LNCAP (cell line): ENCODE measurements around the gene RERE.

ENCODE experiments used
- TF ChIP-seq, protein P1 (sequence below): fragments of 450-650 bp; IDR thresholded peaks from 2 replicates; pipeline ENCODE4 v1.5.1; 2017; ENCODE audit warnings: mild to moderate bottlenecking

The RERE gene

DNA sequence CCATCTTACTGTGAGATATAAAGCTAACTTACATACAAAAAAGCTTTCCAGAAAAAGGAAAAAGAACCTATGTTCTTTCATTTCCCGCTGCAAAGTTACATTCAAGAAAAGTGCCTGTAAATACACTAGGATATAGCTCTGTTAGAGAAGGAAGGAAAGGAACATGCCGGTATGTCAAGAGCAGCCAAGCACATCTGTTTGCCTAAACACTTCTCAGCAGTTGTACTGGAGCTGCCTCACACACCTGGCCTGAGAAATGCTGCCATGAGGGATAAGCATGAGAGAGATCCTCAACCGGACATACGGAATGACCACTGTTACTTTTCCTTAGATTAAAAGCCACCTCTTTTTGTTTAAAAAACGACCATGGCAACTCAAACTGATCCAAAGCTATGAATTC, 189.7 kb downstream of the RERE start:
- TF ChIP-seq, protein P1, sequence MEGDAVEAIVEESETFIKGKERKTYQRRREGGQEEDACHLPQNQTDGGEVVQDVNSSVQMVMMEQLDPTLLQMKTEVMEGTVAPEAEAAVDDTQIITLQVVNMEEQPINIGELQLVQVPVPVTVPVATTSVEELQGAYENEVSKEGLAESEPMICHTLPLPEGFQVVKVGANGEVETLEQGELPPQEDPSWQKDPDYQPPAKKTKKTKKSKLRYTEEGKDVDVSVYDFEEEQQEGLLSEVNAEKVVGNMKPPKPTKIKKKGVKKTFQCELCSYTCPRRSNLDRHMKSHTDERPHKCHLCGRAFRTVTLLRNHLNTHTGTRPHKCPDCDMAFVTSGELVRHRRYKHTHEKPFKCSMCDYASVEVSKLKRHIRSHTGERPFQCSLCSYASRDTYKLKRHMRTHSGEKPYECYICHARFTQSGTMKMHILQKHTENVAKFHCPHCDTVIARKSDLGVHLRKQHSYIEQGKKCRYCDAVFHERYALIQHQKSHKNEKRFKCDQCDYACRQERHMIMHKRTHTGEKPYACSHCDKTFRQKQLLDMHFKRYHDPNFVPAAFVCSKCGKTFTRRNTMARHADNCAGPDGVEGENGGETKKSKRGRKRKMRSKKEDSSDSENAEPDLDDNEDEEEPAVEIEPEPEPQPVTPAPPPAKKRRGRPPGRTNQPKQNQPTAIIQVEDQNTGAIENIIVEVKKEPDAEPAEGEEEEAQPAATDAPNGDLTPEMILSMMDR = no peak

DNA sequence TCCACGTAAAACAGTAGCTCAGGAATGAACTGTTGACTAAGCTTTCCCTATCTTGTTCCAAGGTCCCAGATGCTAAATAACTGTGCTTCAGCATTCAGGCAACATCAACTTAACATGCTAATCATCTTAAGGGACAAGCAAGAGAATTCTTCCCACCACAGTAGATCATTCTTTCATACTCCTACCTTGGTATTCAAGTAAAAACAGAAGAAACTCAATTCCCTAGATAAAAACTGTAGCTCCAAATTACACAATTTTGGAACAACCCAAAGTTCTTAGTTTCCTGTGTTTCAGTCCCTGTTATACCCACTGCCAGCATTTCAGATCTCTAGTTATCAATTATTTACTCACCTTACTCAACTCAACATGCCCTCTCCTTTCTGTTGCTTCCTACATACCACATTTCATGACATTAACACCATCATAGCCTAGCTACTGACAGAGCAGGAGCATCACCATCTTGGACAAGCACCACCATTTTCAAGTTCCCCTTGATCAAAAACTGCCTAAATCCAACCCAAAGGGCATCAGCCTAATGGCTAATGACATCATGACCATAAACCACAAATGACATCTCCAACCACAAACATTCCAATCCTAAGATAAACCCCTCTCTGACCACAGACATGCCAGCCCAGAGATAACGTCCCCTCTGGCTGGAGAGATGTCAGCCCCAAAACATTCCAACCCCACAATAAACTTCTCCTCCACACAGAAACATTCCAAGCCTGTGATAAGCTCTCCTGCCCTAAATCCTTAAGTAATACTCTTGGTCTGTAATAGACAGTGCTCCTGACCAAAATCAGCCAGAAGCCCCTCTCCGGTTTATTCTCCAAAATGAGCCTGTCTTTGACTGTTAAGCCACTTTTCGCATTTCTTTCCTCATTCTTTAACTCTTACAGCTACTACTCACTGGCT, 191.2 kb downstream of the RERE start:
- TF ChIP-seq, protein P1 = no peak

DNA sequence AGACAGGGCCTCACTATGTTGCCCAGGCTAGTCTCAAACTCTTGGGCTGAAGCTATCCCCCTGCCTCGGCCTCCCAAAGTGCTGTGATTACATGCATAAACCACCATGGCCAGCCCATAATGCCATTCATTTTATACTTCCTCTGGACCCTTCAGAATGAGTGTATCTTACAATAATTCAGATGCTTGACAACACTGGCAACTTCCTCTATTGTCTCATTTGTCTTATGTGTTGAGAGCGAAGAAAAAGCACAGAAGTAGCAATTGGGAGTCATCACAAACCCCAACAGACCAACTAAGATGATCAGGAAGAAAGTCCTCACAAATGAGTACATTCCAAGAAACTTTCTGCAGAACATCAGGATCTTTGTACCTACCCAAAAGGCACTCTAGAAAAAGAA, 191.9 kb downstream of the RERE start:
- TF ChIP-seq, protein P1 = no peak

DNA sequence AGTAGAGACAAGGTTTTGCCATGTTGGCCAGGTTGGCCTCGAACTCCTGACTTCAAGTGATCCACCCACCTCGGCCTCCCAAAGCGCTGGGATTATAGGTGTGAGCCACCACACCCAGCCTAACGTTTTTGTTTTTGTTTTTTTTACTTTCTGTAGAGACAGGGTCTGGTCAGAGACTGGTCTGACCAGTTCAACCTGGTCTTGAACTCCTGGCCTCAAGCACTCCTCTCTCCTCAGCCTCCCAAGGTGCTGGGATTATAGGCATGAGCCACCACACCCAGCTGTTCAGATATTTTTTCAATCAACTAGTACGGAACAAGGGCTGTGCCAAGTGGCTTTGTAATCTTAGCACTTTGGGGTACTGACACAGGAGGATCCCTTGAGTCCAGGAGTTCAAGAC, 209.5 kb downstream of the RERE start:
- TF ChIP-seq, protein P1 = no peak

DNA sequence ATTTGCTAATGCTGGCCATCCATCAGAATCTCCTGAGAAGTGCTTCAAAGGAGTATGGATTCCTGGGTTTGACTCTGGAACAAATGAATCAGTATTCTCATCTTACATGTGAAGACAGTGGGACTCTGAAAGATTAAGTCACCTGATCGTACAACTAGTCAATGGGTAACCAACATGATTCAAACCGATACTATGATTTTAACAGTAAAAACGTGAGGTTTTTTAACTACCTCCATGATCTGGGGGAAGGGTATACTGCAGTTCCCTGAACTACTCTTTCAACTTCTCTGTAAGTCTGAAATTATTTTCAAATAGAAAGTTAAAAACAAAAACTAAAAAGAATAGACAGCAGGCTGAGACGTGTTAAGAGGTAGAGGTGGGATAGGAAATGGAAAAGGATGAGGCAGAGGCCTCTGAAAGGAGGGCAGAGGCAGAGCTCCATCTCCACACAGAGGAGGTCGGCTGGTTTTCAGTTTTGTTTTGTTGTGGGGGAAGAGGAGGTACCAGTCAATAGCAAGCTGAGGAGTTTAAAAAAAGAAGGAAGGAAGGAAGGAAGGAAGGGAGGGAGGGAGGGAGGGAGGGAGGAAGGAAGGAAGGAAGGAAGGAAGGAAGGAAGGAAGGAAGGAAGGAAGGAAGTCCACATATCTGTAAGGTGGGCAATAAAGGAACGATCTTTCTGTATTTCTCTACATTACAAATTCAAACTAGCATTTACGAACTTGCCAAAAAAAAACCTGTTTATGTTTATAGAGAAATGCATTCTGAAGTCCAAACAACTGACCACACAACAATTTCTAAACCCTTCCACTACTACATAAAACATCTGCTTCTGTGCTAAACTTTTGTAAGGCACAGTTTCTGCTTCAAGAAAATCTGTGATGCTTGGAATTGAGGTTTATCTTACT, 213.1 kb downstream of the RERE start:
- TF ChIP-seq, protein P1 = no peak

DNA sequence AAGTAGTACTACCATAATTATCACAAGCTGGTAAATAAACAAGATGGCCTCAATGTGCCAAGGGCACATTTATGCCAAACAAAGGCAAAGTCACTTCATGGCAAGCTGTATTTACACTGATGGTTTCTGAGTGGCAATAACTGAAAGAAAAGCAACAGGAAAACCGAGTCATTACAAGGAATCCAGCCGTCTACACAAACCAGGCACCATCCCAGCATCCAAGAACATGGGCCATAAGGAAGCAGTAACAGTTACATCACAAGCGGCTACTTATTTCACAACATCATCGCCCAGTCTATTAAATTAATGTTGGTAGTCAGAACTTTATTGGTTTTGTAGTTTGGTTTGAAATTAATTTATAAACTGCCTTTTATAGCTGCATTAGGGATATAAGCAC, 214.2 kb downstream of the RERE start:
- TF ChIP-seq, protein P1 = no peak

DNA sequence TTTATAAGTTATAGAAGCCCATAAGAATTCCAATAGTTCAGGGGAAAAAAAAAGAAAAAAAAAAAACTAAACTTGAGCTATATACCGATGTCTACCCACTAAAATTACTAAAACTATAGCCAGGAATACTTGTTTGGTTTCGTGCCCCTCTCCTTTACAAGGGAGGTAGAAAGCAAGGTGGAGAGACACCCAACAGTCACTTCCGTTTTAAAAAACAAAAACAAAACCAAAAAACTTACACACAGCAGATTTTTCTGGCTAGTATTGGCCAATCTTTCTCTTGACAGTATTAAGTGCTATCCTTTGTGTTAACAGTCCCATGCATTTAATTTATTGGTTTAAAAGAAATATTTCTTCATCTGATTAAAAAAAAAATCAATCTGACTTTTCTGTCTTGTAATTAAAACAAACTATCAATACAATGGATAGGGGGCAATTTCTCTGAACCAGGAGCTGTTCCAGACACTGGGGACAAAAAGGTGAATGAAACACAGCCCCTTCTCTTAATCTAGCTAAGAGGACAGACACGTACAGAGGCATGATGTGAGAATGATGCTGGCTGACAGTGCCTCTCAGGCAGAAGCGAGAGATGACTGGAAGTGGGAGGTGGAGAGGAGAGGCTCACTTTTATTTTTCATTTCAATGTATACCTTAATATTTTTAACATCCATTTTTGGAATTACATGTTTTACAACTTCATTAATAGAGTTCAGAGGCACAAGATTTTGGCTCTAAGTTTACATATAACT, 214.8 kb downstream of the RERE start:
- TF ChIP-seq, protein P1 = no peak
